Liver (tissue), 9 donors: ENCODE results near the gene NEU4. TPM values are rescaled to one million over a fixed set of nuclear protein-coding genes. Genes with fewer than 3 reads are reported as not detected.

Source experiments
- DNase-seq: peaks from one replicate; pipeline ENCODE4 v3.0.0-alpha.2; 2017; ENCODE audit warnings: low spot score
- H3K27ac ChIP-seq, 2 donors: one replicate each; pipeline ENCODE4 v1.7.0; 2013; ENCODE audit warnings: inconsistent platforms in 2 of 2, low read length in 2 of 2, control low read depth in 1 of 2, low read depth in 1 of 2, mild to moderate bottlenecking in 1 of 2
- H3K27me3 ChIP-seq, 4 donors: one replicate each; pipeline versions ENCODE4 v1.6.1 to v1.7.0; 2013; ENCODE audit warnings: low read length in 3 of 4, inconsistent platforms in 1 of 4, mild to moderate bottlenecking in 1 of 4, moderate library complexity in 1 of 4; ENCODE audit not compliant: control insufficient read depth in 4 of 4, insufficient read depth in 4 of 4
- H3K36me3 ChIP-seq, 4 donors: one replicate each; pipeline versions ENCODE4 v1.6.1 to v1.7.0; 2013; ENCODE audit warnings: low read length in 3 of 4, mild to moderate bottlenecking in 3 of 4, low read depth in 1 of 4, moderate library complexity in 1 of 4; ENCODE audit not compliant: control insufficient read depth in 4 of 4, insufficient read depth in 3 of 4
- H3K4me1 ChIP-seq, 4 donors: one replicate each; pipeline versions ENCODE4 v1.6.1 to v1.7.0; 2013; ENCODE audit warnings: low read length in 3 of 4, mild to moderate bottlenecking in 3 of 4, moderate library complexity in 1 of 4; ENCODE audit not compliant: control insufficient read depth in 4 of 4, insufficient read depth in 4 of 4
- H3K4me3 ChIP-seq, 3 donors: one replicate each; pipeline versions ENCODE4 v1.6.1 to v1.7.0; 2013; ENCODE audit warnings: low read length in 3 of 3, control low read depth in 1 of 3, low read depth in 1 of 3, mild to moderate bottlenecking in 1 of 3
- H3K9ac ChIP-seq, 2 donors: one replicate each; pipeline ENCODE4 v1.7.0; 2013; ENCODE audit warnings: low read length in 2 of 2, mild to moderate bottlenecking in 2 of 2, moderate library complexity in 2 of 2, control low read depth in 1 of 2, low read depth in 1 of 2
- H3K9me3 ChIP-seq, 4 donors: one replicate each; pipeline versions ENCODE4 v1.6.1 to v1.7.0; 2013; ENCODE audit warnings: low read length in 3 of 4; ENCODE audit not compliant: control insufficient read depth in 4 of 4
- EGR1 ChIP-seq, 2 donors: IDR thresholded peaks; 2 replicates each; pipeline ENCODE4 v1.6.1; 2016 to 2018; ENCODE audit warnings: antibody characterized with exemption in 2 of 2, low read depth in 2 of 2
- GABPA ChIP-seq, 2 donors: IDR thresholded peaks in 1 of 2; conservative IDR thresholded peaks in 1 of 2; 2 replicates each; pipeline ENCODE4 v1.6.1; 2016; ENCODE audit warnings: antibody characterized with exemption in 2 of 2, mild to moderate bottlenecking in 1 of 2, moderate library complexity in 1 of 2
- JUND ChIP-seq, 2 donors: IDR thresholded peaks; 2 replicates each; pipeline ENCODE4 v1.6.1; 2016; ENCODE audit warnings: antibody characterized with exemption in 2 of 2
- NR2F2 ChIP-seq: IDR thresholded peaks from 2 replicates; pipeline ENCODE4 v1.6.1; 2016; ENCODE audit warnings: antibody characterized with exemption
- RXRA ChIP-seq, 2 donors: IDR thresholded peaks; 2 replicates each; pipeline ENCODE4 v1.6.1; 2017 to 2018; ENCODE audit warnings: antibody characterized with exemption in 2 of 2, mild to moderate bottlenecking in 1 of 2
- WGBS: extraction: QIAGEN DNeasy Blood & Tissue Kit; methylation state at CpG from one replicate; pipeline ENCODE4 v1.1.7; 2013; 5-methylcytosine and 5-hydroxymethylcytosine counted together
- polyA plus RNA-seq, 2 donors: library from polyadenylated mRNA; stranded (reverse) in 1 of 2; unstranded in 1 of 2; fragments of 200-250 nt in 1 of 2; fragments of >200 nt in 1 of 2; fragmentation: Nextera tagmentation in 1 of 2; extraction: Ambion mirVana in 1 of 2; gene quantifications; one replicate each; pipeline versions ENCODE4 v1.2.1 to v1.2.3, GENCODE V29; 2013 to 2015
- total RNA-seq, 2 donors: library from RNA; depleted of rRNA; stranded (reverse); fragments of >200 nt; gene quantifications; one replicate each; pipeline ENCODE4 v1.2.3, GENCODE V29; 2014
- TF ChIP-seq, protein P1 (sequence below): IDR thresholded peaks from 2 replicates; pipeline ENCODE4 v1.6.1; 2016; ENCODE audit warnings: antibody characterized with exemption
- donor health status: healthy.
- donor health status: healthy.
- donor health status: healthy.
- donor health status: healthy.
- donor health status: healthy.

Gene NEU4
- total and polyA plus RNA-seq, 4 donors = 5.4 to 58.4 (median 35.1) TPM

GRCh38 chr2:241814643-241815476 is 5.9 kb downstream of the NEU4 start:
- Histone ChIP-seq H3K4me1 (peaks cover 13 to 41% (median 28%) of the 10 kb centered on the region in 4 donors), H3K9me3 (no peaks in the 10 kb centered on the region), H3K27me3 (no peaks in the 10 kb centered on the region), H3K9ac (no peak overlapping the region), H3K27ac (no peak overlapping the region), H3K4me3 (no peak overlapping the region), H3K36me3 (peaks cover 0 to 2% (median 0%) of the 10 kb centered on the region in 4 donors)
- WGBS = 93% methylated on average over 52 of the region's 52 CpGs
- TF ChIP-seq RXRA (IDR thresholded peaks at IDR 0.05) = no peak
- no peak for DNase-seq

- H3K36me3 ChIP-seq = peaks cover 0 to 2% (median 0%) of the 10 kb centered on the region in 4 donors
- DNase-seq = no peak
- 87% methylated on average over 48 of the region's 48 CpGs for WGBS
- no peak overlapping the region for H3K9ac ChIP-seq
- no peaks in the 10 kb centered on the region for H3K27me3 ChIP-seq
- peaks cover 13 to 38% (median 26%) of the 10 kb centered on the region in 4 donors for H3K4me1 ChIP-seq
- no peak overlapping the region for H3K4me3 ChIP-seq
- TF ChIP-seq GABPA (IDR thresholded peaks at IDR 0.05 in 1 of 2, conservative IDR thresholded peaks at IDR 0.05 in 1 of 2) = no peak
- no peak overlapping the region for H3K27ac ChIP-seq
- H3K9me3 ChIP-seq = no peaks in the 10 kb centered on the region
Measured at GRCh38 chr2:241815477-241816430, 6.8 kb downstream of the NEU4 start.

GRCh38 chr2:241816431-241817121 is 7.6 kb downstream of the NEU4 start:
- DNase-seq = no peak

More at GRCh38 chr2:241816431-241817121, 7.6 kb downstream of the NEU4 start:
- Histone ChIP-seq H3K4me3 (no peak overlapping the region), H3K27ac (no peak overlapping the region), H3K9me3 (no peaks in the 10 kb centered on the region), H3K36me3 (peaks cover 0 to 2% (median 0%) of the 10 kb centered on the region in 4 donors), H3K27me3 (no peaks in the 10 kb centered on the region), H3K4me1 (peaks cover 11 to 30% (median 19%) of the 10 kb centered on the region in 4 donors), H3K9ac (no peak overlapping the region)
- 87% methylated on average over 33 of the region's 33 CpGs for WGBS
- TF ChIP-seq RXRA (IDR thresholded peaks at IDR 0.05) (no peak), GABPA (IDR thresholded peaks at IDR 0.05 in 1 of 2, conservative IDR thresholded peaks at IDR 0.05 in 1 of 2) (no peak), NR2F2 (no peak), JUND (IDR thresholded peaks at IDR 0.05) (no peak), EGR1 (IDR thresholded peaks at IDR 0.05; ENCODE audit: low read depth in 2 of 2) (no peak)
- TF ChIP-seq, protein P1, sequence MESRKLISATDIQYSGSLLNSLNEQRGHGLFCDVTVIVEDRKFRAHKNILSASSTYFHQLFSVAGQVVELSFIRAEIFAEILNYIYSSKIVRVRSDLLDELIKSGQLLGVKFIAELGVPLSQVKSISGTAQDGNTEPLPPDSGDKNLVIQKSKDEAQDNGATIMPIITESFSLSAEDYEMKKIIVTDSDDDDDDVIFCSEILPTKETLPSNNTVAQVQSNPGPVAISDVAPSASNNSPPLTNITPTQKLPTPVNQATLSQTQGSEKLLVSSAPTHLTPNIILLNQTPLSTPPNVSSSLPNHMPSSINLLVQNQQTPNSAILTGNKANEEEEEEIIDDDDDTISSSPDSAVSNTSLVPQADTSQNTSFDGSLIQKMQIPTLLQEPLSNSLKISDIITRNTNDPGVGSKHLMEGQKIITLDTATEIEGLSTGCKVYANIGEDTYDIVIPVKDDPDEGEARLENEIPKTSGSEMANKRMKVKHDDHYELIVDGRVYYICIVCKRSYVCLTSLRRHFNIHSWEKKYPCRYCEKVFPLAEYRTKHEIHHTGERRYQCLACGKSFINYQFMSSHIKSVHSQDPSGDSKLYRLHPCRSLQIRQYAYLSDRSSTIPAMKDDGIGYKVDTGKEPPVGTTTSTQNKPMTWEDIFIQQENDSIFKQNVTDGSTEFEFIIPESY = no peak
